Spleen (tissue), 11 donors: ENCODE results near the gene CHKB. TPM values are rescaled to one million over a fixed set of nuclear protein-coding genes. Genes with fewer than 3 reads are reported as not detected.

ENCODE experiments used
- DNase-seq: peaks from one replicate; pipeline ENCODE4 v3.0.0-alpha.2; 2020
- H3K27ac ChIP-seq, 8 donors: fragments of 200-600 bp; sonication (generic) in 7 of 8; 1 replicate in 4 of 8; 2 replicates in 4 of 8; pipeline versions ENCODE4 v1.5.0 to v1.8.0; 2016 to 2021; ENCODE audit warnings: inconsistent platforms in 4 of 8, mild to moderate bottlenecking in 4 of 8, moderate library complexity in 1 of 8
- H3K27me3 ChIP-seq, 7 donors: fragments of 200-600 bp; sonication (generic) in 6 of 7; replicated peaks in 1 of 7; 1 replicate in 4 of 7; 2 replicates in 3 of 7; pipeline versions ENCODE4 v1.5.0 to v1.8.0; 2016 to 2021; ENCODE audit warnings: inconsistent platforms in 3 of 7, mild to moderate bottlenecking in 1 of 7
- H3K36me3 ChIP-seq, 6 donors: fragments of 200-600 bp; sonication (generic) in 5 of 6; 1 replicate in 4 of 6; 2 replicates in 2 of 6; pipeline versions ENCODE4 v1.5.0 to v1.8.0; 2016 to 2021; ENCODE audit warnings: inconsistent platforms in 2 of 6
- H3K4me1 ChIP-seq, 6 donors: fragments of 200-600 bp; sonication (generic) in 5 of 6; 1 replicate in 3 of 6; 2 replicates in 3 of 6; pipeline versions ENCODE4 v1.5.0 to v1.8.0; 2016 to 2021; ENCODE audit warnings: inconsistent platforms in 3 of 6
- H3K4me3 ChIP-seq, 8 donors: fragments of 200-600 bp; sonication (generic) in 7 of 8; 1 replicate in 4 of 8; 2 replicates in 4 of 8; pipeline versions ENCODE4 v1.5.0 to v1.8.0; 2016 to 2021; ENCODE audit warnings: inconsistent platforms in 4 of 8, mild to moderate bottlenecking in 4 of 8, moderate library complexity in 2 of 8
- H3K9me3 ChIP-seq, 8 donors: fragments of 200-600 bp; sonication (generic) in 7 of 8; 1 replicate in 4 of 8; 2 replicates in 4 of 8; pipeline versions ENCODE4 v1.5.0 to v1.8.0; 2016 to 2021; ENCODE audit warnings: inconsistent platforms in 4 of 8
- CTCF ChIP-seq, 11 experiments: fragments of 200-600 bp in 7 of 11; fragments of 450-650 bp in 4 of 11; sonication (generic) in 4 of 11; IDR thresholded peaks in 8 of 11; conservative IDR thresholded peaks in 3 of 11; 1 replicate in 7 of 11; 2 replicates in 4 of 11; pipeline versions ENCODE4 v1.4.0 to v1.8.0; 2016 to 2021; ENCODE audit warnings: antibody characterized with exemption in 11 of 11, inconsistent platforms in 4 of 11, mild to moderate bottlenecking in 1 of 11
- POLR2A ChIP-seq, 3 donors: fragments of 450-650 bp; IDR thresholded peaks; one replicate each; pipeline ENCODE4 v1.5.1; 2017; ENCODE audit warnings: antibody characterized with exemption in 3 of 3, mild to moderate bottlenecking in 1 of 3
- POLR2AphosphoS5 ChIP-seq, 3 donors: sonication (generic); formaldehyde crosslinking; IDR thresholded peaks; one replicate each; pipeline ENCODE4 v1.5.1; 2017; ENCODE audit warnings: antibody characterized with exemption in 3 of 3
- WGBS, 5 donors: extraction: QIAGEN DNeasy Blood & Tissue Kit in 3 of 5; methylation state at CpG; one replicate each; pipeline versions ENCODE4 v1.1.5 to v1.1.7; 2013 to 2018; 5-methylcytosine and 5-hydroxymethylcytosine counted together
- intact Hi-C: fragments of 100-400 bp; cut with DNase I; formaldehyde crosslinking; loops from one replicate; pipeline ENCODE4 v1.15.0; 2023; ENCODE audit warnings: low total_unique reads
- polyA plus RNA-seq, 3 donors: library from polyadenylated mRNA; stranded (reverse); fragments of 200-250 nt; gene quantifications; one replicate each; pipeline ENCODE4 v1.2.1, GENCODE V29; 2013
- total RNA-seq, 7 donors: library from RNA; depleted of rRNA in 3 of 7; stranded (reverse); fragments of >200 nt in 3 of 7; fragmentation: NEBNext Ultra II Directional in 4 of 7; extraction: Animal tissue kit (Norgen Biotek cat#: 25700) in 4 of 7; gene quantifications; one replicate each; pipeline versions ENCODE4 v1.1.0 to v1.2.1, GENCODE V29; 2016 to 2021
- donor health status: healthy with polysubstance abuse.
- donor health status: DM: no; HTN: no; CAD: no; lungs with moderate emphysema.
- donor health status: DM: no; HTN: no; CAD: no.
- donor health status: Bipolar disorder and iron deficiency.
- donor health status: healthy.
- donor health status: DM: no; HTN: no; CAD: no.
- donor health status: DM: yes; HTN: yes; CAD: no.

The CHKB gene
- total and polyA plus RNA-seq, 10 donors: 94.4 to 502 (median 129) TPM

GRCh38 chr22:50606946-50607658 is 24.5 kb upstream of the CHKB start:
- WGBS, 5 donors: 73 to 88% (median 83%) methylated on average over 8 to 18 of the region's 18 CpGs
- intact Hi-C loops: no loop called here
- Histone ChIP-seq H3K27me3 (peaks cover 0 to 89% (median 29%) of the 10 kb centered on the region in 7 donors), H3K4me1 (peaks cover 0 to 10% (median 0%) of the 10 kb centered on the region in 6 donors), H3K27ac (no peak overlapping the region), H3K36me3 (no peaks in the 10 kb centered on the region), H3K9me3 (no peaks in the 10 kb centered on the region), H3K4me3 (no peak overlapping the region)
- no peak for TF ChIP-seq POLR2A (IDR thresholded peaks at IDR 0.05)
- TF ChIP-seq CTCF (IDR thresholded peaks at IDR 0.05 in 8 of 11, conservative IDR thresholded peaks at IDR 0.05 in 3 of 11): no peak
- no peak for TF ChIP-seq POLR2AphosphoS5 (IDR thresholded peaks at IDR 0.05)
- peak; percentile 54 for DNase-seq

- peak; percentile 36 for DNase-seq
- intact Hi-C loops: no loop called here
- Histone ChIP-seq H3K4me1 (peaks cover 0 to 17% (median 3%) of the 10 kb centered on the region in 6 donors), H3K36me3 (no peaks in the 10 kb centered on the region), H3K9me3 (no peaks in the 10 kb centered on the region), H3K27ac (no peak overlapping the region), H3K27me3 (peaks cover 0 to 89% (median 30%) of the 10 kb centered on the region in 7 donors), H3K4me3 (no peak overlapping the region)
- WGBS, 5 donors: 69 to 79% (median 72%) methylated on average over 17 to 19 of the region's 19 CpGs
- no peak for TF ChIP-seq POLR2AphosphoS5 (IDR thresholded peaks at IDR 0.05)
- TF ChIP-seq CTCF (IDR thresholded peaks at IDR 0.05 in 8 of 11, conservative IDR thresholded peaks at IDR 0.05 in 3 of 11): no peak
- TF ChIP-seq POLR2A (IDR thresholded peaks at IDR 0.05): no peak
These were observed 23.7 kb upstream of the CHKB start for GRCh38 chr22:50606165-50606945.

GRCh38 chr22:50605613-50606074 is 23.0 kb upstream of the CHKB start:
- TF ChIP-seq POLR2A (IDR thresholded peaks at IDR 0.05) (no peak), CTCF (IDR thresholded peaks at IDR 0.05 in 8 of 11, conservative IDR thresholded peaks at IDR 0.05 in 3 of 11) (no peak), POLR2AphosphoS5 (IDR thresholded peaks at IDR 0.05) (no peak)
- DNase-seq: peak; percentile 39
- Histone ChIP-seq H3K9me3 (no peaks in the 10 kb centered on the region), H3K27ac (no peak overlapping the region), H3K4me3 (no peak overlapping the region), H3K27me3 (peaks cover 0 to 89% (median 37%) of the 10 kb centered on the region in 7 donors), H3K36me3 (no peaks in the 10 kb centered on the region), H3K4me1 (peaks cover 0 to 22% (median 8%) of the 10 kb centered on the region in 6 donors)
- WGBS, 5 donors: 73 to 90% (median 80%) methylated on average over 5 to 20 of the region's 20 CpGs
- intact Hi-C loops: no loop called here
